Activated CD4-positive, alpha-beta memory T cell treated with anti-CD3 and anti-CD28 coated beads, Interleukin-2, amount 10 ng/mL, durations not matched to agents 7 days and 5 days (primary cell): Measurements from ENCODE around the gene RYR3. TPM values are rescaled to one million over a fixed set of nuclear protein-coding genes. Genes with fewer than 3 reads are reported as not detected.
A peak's percentile ranks its signal among the peaks of the same experiment; 100 is the strongest.

Source experiments
- CTCF ChIA-PET: fragments of 350-600 bp; sonication (Branson Sonifier 250); formaldehyde crosslinking; loops from one replicate; lab custom pipeline; 2021; ENCODE audit warnings: antibody characterized with exemption, inconsistent platforms; lab: Charles Lee
- POLR2A ChIA-PET: fragments of 350-600 bp; sonication (Branson Sonifier 250); formaldehyde crosslinking; loops from one replicate; lab custom pipeline; 2021; ENCODE audit warnings: antibody characterized with exemption; lab: Charles Lee
- DNase-seq: peaks from one replicate; pipeline ENCODE4 v3.0.0-alpha.2; 2020
- H3K27ac Mint-ChIP-seq: one replicate; pipeline ENCODE4 v1.8.0; 2021; ENCODE audit warnings: mild to moderate bottlenecking, mixed read lengths
- H3K27me3 Mint-ChIP-seq: one replicate; pipeline ENCODE4 v1.8.0; 2021; ENCODE audit warnings: mixed read lengths
- H3K36me3 Mint-ChIP-seq: one replicate; pipeline ENCODE4 v1.8.0; 2021; ENCODE audit warnings: low read depth, mixed read lengths
- H3K4me1 Mint-ChIP-seq: one replicate; pipeline ENCODE4 v1.8.0; 2021; ENCODE audit warnings: mixed read lengths
- H3K4me3 Mint-ChIP-seq: one replicate; pipeline ENCODE4 v1.8.0; 2021; ENCODE audit warnings: mild to moderate bottlenecking, mixed read lengths
- H3K9me3 Mint-ChIP-seq: one replicate; pipeline ENCODE4 v1.8.0; 2021; ENCODE audit warnings: mixed read lengths
- total RNA-seq, 2 experiments: library from RNA; stranded (reverse); gene quantifications; one replicate each; pipeline ENCODE4 v1.2.3, GENCODE V29; 2021

RYR3 gene
- not detected for total RNA-seq

GRCh38 chr15:33310481-33311311 is at the start of gene RYR3:
Gene RYR3 (plus strand): TSS chr15:33310967. CDS start chr15:33311046, 79 bp downstream.
- peaks cover 40% of the 10 kb centered on the region for H3K27me3 Mint-ChIP-seq
- no peak for DNase-seq
- ChIA-PET POLR2A (no interaction called here), CTCF (no interaction called here)
- H3K36me3 Mint-ChIP-seq: no peaks in the 10 kb centered on the region
- H3K27ac Mint-ChIP-seq: no peak within 1 kb of the TSS
- no peaks in the 10 kb centered on the region for H3K9me3 Mint-ChIP-seq
- no peak within 1 kb of the TSS for H3K4me3 Mint-ChIP-seq
- H3K4me1 Mint-ChIP-seq: no peaks in the 10 kb centered on the region

DNA sequence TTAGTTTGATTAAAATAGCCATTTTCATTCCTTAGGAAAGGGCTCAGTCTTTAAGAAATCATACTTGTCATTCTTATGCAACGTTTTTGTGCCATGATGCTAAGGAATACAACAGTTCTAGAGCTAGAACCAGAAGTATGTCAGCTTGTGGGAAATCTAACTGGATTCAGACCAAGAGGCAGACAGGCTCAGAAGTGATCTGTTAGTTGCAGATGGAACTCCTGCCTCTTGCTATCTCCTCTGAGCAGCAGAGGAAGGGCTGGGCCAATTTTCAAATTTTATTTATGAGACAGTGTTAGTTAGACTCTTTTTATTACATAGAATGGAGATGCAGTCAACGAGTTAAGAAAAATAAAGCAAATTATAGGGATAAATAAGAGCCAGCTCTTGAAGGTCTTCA is 48.5 kb upstream of the RYR3 start:
- Mint-ChIP-seq H3K36me3 (no peaks in the 10 kb centered on the region), H3K27me3 (peaks cover 3% of the 10 kb centered on the region), H3K27ac (no peak overlapping the region), H3K4me1 (no peaks in the 10 kb centered on the region), H3K9me3 (no peaks in the 10 kb centered on the region), H3K4me3 (no peak overlapping the region)
- CTCF ChIA-PET: no interaction called here
- POLR2A ChIA-PET: no interaction called here
- no peak for DNase-seq

DNA sequence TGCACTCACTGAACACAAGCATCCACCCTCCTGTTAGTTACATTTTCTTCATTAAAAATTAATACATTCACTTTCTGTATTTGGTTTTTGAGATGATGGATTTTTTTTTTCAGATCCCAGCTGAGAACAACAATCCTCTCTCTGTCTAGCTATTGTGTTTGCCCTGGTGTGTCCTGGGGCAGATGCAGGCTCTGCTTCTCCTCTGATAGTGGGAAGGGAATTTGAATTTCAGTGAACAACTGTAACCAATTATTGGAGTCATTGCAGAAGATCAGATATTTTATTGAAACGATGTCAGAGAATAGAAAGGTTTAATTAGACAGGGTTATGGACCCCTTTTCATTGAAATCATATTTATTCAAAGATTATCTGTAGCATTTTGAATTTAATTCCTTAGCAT is 33.1 kb upstream of the RYR3 start:
- peaks cover 3% of the 10 kb centered on the region for H3K27me3 Mint-ChIP-seq
- CTCF ChIA-PET: interaction anchor here (1.1 kb wide), 1 partner anchor 15 kb away, joined by 3 read pairs; no protein-coding TSS in a partner anchor
- no peak overlapping the region for H3K27ac Mint-ChIP-seq
- no peaks in the 10 kb centered on the region for H3K9me3 Mint-ChIP-seq
- H3K36me3 Mint-ChIP-seq: no peaks in the 10 kb centered on the region
- H3K4me3 Mint-ChIP-seq: no peak overlapping the region
- POLR2A ChIA-PET: no interaction called here
- no peak for DNase-seq
- no peaks in the 10 kb centered on the region for H3K4me1 Mint-ChIP-seq

- CTCF ChIA-PET: no interaction called here
These were observed 31.8 kb upstream of the RYR3 start for GRCh38 chr15:33278816-33279612.

GRCh38 chr15:33279613-33280205 is 31.1 kb upstream of the RYR3 start:
- Mint-ChIP-seq H3K36me3 (no peaks in the 10 kb centered on the region), H3K9me3 (no peaks in the 10 kb centered on the region), H3K27me3 (peaks cover 1% of the 10 kb centered on the region), H3K27ac (no peak overlapping the region), H3K4me1 (no peaks in the 10 kb centered on the region), H3K4me3 (no peak overlapping the region)
- ChIA-PET POLR2A (no interaction called here), CTCF (no interaction called here)
- no peak for DNase-seq

More at GRCh38 chr15:33278816-33279612, 31.8 kb upstream of the RYR3 start:
- POLR2A ChIA-PET: no interaction called here
- no peak overlapping the region for H3K27ac Mint-ChIP-seq
- no peaks in the 10 kb centered on the region for H3K36me3 Mint-ChIP-seq
- no peaks in the 10 kb centered on the region for H3K9me3 Mint-ChIP-seq
- H3K4me1 Mint-ChIP-seq: no peaks in the 10 kb centered on the region
- H3K4me3 Mint-ChIP-seq: no peak overlapping the region
- H3K27me3 Mint-ChIP-seq: peaks cover 3% of the 10 kb centered on the region
- DNase-seq: no peak

DNA sequence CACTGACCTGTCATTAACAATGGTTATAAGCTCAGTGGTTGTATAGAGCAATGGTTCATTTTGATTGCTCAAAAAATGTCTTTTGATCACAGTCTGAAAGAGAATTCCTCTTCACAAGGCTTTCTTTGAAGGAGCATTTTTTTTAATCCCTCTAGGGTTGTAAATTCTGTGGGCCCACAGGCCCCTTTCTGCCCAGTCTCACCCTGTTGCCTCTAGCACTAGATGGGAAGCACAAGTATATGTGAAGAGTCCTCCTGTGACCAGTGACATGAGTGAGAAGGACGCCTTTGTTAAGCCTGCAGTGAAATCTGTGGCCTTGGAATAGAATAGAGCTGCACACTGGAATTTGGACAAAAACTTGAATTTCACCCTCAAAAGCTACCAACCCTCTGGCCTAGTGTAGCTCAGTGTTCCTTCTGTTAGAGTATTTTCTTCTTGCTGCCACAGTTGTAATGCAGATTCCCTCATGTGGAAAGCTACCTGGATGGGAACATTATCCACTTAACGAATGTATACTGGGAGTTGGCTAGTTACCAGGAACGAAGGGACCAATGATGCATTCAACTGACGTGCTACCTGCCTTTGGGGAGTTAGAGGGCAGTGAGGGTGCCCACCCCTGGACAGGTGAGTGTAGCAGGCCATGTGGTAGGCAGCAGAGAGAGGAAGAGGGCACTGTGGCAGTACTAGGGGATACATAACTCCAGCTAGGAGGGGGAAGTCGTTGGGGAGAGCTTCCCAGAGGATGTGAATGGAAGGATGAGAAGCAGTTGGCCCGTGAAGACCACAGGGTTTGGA is 28.3 kb upstream of the RYR3 start:
- POLR2A ChIA-PET: no interaction called here
- DNase-seq: no peak
- no peaks in the 10 kb centered on the region for H3K4me1 Mint-ChIP-seq
- CTCF ChIA-PET: interaction anchor here (2.0 kb wide), 1 partner anchor 11 kb away, joined by 9 read pairs; no protein-coding TSS in a partner anchor
- H3K36me3 Mint-ChIP-seq: no peaks in the 10 kb centered on the region
- H3K4me3 Mint-ChIP-seq: no peak overlapping the region
- H3K27me3 Mint-ChIP-seq: peaks cover 1% of the 10 kb centered on the region
- no peak overlapping the region for H3K27ac Mint-ChIP-seq
- H3K9me3 Mint-ChIP-seq: no peaks in the 10 kb centered on the region

DNA sequence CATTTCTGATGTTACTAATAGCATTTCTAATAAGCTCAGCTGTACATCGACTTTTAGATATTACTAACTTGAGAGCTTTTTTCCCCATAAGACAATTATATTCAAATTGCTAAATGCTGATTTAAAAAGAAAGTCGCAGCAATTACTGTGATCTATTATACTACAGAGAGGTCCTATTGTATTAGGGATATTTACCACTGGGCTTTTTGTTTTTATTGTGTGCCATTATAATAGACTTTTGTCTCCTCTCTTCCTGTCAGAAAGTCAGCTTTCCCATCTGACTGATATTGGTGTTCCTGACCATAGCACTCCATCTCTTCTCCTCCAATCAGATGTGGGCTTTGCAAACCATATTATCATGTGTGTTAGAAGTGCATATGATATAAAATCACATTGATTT is 27.2 kb upstream of the RYR3 start:
- Mint-ChIP-seq H3K4me3 (no peak overlapping the region), H3K27me3 (no peaks in the 10 kb centered on the region), H3K36me3 (no peaks in the 10 kb centered on the region), H3K9me3 (no peaks in the 10 kb centered on the region), H3K27ac (no peak overlapping the region), H3K4me1 (no peaks in the 10 kb centered on the region)
- ChIA-PET CTCF (interaction anchor here (2.0 kb wide), 1 partner anchor 9 kb away, joined by 9 read pairs; no protein-coding TSS in a partner anchor), POLR2A (no interaction called here)
- no peak for DNase-seq

- ChIA-PET POLR2A (no interaction called here), CTCF (interaction anchor here (2.0 kb wide), 1 partner anchor 9 kb away, joined by 9 read pairs; no protein-coding TSS in a partner anchor)
- Mint-ChIP-seq H3K9me3 (no peaks in the 10 kb centered on the region), H3K27me3 (no peaks in the 10 kb centered on the region), H3K36me3 (no peaks in the 10 kb centered on the region), H3K27ac (no peak overlapping the region), H3K4me3 (no peak overlapping the region), H3K4me1 (no peaks in the 10 kb centered on the region)
- no peak for DNase-seq
These were observed 26.4 kb upstream of the RYR3 start for GRCh38 chr15:33284336-33284735.

- POLR2A ChIA-PET: no interaction called here
These were observed 18.0 kb upstream of the RYR3 start for GRCh38 chr15:33292717-33293307.

DNA sequence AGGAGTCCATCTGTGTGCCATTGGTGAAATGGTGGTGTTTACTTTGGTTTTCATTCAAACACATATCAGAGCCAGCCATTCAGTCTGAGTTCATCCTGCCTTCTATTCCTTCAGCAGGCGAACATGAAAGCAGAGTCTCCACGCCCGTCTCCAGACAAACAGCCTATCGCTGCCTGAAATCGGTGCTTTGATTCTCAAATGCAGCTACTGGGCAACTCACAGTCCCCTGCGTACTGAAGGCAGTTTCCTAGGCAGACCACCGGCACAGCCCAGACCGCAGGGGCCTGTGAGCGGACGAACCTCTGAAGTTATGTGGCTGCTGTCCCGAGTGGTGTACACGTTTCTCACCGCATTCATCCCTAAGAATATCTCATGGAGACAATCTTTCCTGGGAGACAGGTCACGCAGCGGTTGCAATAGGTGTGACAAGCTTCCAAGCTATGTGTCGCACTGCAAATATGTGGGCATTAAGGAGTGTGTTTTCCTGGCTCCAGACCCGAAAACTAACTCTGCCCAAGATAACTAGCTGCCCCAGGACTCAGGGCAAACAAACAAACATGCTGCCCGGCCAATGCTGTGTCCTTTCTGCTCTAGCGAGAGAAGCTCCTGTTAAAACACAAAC is 16.9 kb upstream of the RYR3 start:
- H3K9me3 Mint-ChIP-seq: no peaks in the 10 kb centered on the region
- H3K36me3 Mint-ChIP-seq: no peaks in the 10 kb centered on the region
- POLR2A ChIA-PET: no interaction called here
- H3K4me3 Mint-ChIP-seq: no peak overlapping the region
- H3K27ac Mint-ChIP-seq: no peak overlapping the region
- no peaks in the 10 kb centered on the region for H3K4me1 Mint-ChIP-seq
- DNase-seq: no peak
- H3K27me3 Mint-ChIP-seq: peaks cover 2% of the 10 kb centered on the region
- CTCF ChIA-PET: interaction anchor here (1.0 to 1.7 kb wide), 3 partner anchors 10 to 106 kb away, joined by 3 to 9 read pairs (median 3); no protein-coding TSS in a partner anchor

More at GRCh38 chr15:33292717-33293307, 18.0 kb upstream of the RYR3 start:
- no peaks in the 10 kb centered on the region for H3K9me3 Mint-ChIP-seq
- H3K36me3 Mint-ChIP-seq: no peaks in the 10 kb centered on the region
- H3K4me3 Mint-ChIP-seq: no peak overlapping the region
- no peaks in the 10 kb centered on the region for H3K4me1 Mint-ChIP-seq
- DNase-seq: peak; percentile 38
- peaks cover 2% of the 10 kb centered on the region for H3K27me3 Mint-ChIP-seq
- H3K27ac Mint-ChIP-seq: no peak overlapping the region
- CTCF ChIA-PET: interaction anchor here (0.7 to 1.8 kb wide), 13 partner anchors 9 to 408 kb away, joined by 3 to 23 read pairs (median 4); no protein-coding TSS in a partner anchor

- Mint-ChIP-seq H3K27ac (no peak overlapping the region), H3K4me3 (no peak overlapping the region), H3K4me1 (no peaks in the 10 kb centered on the region), H3K36me3 (no peaks in the 10 kb centered on the region), H3K27me3 (peaks cover 2% of the 10 kb centered on the region), H3K9me3 (no peaks in the 10 kb centered on the region)
- POLR2A ChIA-PET: no interaction called here
- DNase-seq: no peak
- CTCF ChIA-PET: no interaction called here
These were observed 14.7 kb upstream of the RYR3 start for GRCh38 chr15:33296050-33296449.

DNA sequence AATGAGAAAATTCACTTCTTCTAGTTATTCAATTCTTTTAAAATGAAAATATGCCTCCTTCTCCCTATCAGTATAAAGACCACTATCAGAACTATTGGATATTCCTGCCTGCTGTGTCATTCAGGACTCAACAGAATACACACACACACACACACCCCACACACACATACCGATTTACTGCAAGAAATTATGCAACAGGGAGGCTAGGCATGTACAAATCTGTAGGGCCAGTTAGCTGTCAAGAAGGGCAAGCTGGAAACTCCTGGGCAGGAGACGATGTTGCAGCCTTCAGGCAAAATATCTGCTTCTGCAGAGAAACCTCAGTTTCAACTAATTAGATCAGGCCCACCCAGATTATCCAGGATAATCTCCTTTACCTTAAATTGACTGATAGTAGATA is 13.9 kb upstream of the RYR3 start:
- no peaks in the 10 kb centered on the region for H3K9me3 Mint-ChIP-seq
- no peak for DNase-seq
- H3K36me3 Mint-ChIP-seq: no peaks in the 10 kb centered on the region
- no peaks in the 10 kb centered on the region for H3K4me1 Mint-ChIP-seq
- H3K4me3 Mint-ChIP-seq: no peak overlapping the region
- no peak overlapping the region for H3K27ac Mint-ChIP-seq
- ChIA-PET POLR2A (no interaction called here), CTCF (no interaction called here)
- peaks cover 2% of the 10 kb centered on the region for H3K27me3 Mint-ChIP-seq
